HFFc6 (cell line): Measurements from ENCODE around the gene COL23A1. TPM values are rescaled to one million over a fixed set of nuclear protein-coding genes. Genes with fewer than 3 reads are reported as not detected.

Source experiments
- DNase-seq: peaks from one replicate; pipeline ENCODE4 v3.0.0-alpha.2; 2018
- H3K27ac Mint-ChIP-seq: 2 replicates; pipeline ENCODE4 v1.8.0; 2020; ENCODE audit warnings: mild to moderate bottlenecking, mixed read lengths
- H3K27me3 Mint-ChIP-seq: 2 replicates; pipeline ENCODE4 v1.8.0; 2021; ENCODE audit warnings: mild to moderate bottlenecking, moderate library complexity, mixed read lengths; ENCODE audit not compliant: insufficient read depth
- H3K36me3 Mint-ChIP-seq: 2 replicates; pipeline ENCODE4 v1.8.0; 2021; ENCODE audit warnings: low read depth, mixed read lengths
- H3K4me1 Mint-ChIP-seq: 2 replicates; pipeline ENCODE4 v1.8.0; 2020; ENCODE audit warnings: low read depth, mixed read lengths
- H3K4me3 Mint-ChIP-seq: 2 replicates; pipeline ENCODE4 v1.8.0; 2020; ENCODE audit warnings: mild to moderate bottlenecking, moderate library complexity, mixed read lengths
- H3K9me3 Mint-ChIP-seq: 2 replicates; pipeline ENCODE4 v1.8.0; 2020; ENCODE audit warnings: mild to moderate bottlenecking, mixed read lengths
- total RNA-seq, 6 experiments: library from RNA; stranded (reverse); fragmentation: NEBNext Ultra II Directional; extraction: Animal tissue kit (Norgen Biotek cat#: 25700); gene quantifications; 2 replicates in 1 of 6; 3 replicates in 5 of 6; pipeline ENCODE4 v1.2.3, GENCODE V29; 2021
- TF ChIP-seq, protein P1 (sequence below): fragments of 200-600 bp; sonication (generic); IDR thresholded peaks from 2 replicates; pipeline ENCODE4 v1.5.0; 2021; ENCODE audit warnings: antibody characterized with exemption, mild to moderate bottlenecking

COL23A1 gene
- total RNA-seq, 6 experiments from 2014 or later = not detected

DNA sequence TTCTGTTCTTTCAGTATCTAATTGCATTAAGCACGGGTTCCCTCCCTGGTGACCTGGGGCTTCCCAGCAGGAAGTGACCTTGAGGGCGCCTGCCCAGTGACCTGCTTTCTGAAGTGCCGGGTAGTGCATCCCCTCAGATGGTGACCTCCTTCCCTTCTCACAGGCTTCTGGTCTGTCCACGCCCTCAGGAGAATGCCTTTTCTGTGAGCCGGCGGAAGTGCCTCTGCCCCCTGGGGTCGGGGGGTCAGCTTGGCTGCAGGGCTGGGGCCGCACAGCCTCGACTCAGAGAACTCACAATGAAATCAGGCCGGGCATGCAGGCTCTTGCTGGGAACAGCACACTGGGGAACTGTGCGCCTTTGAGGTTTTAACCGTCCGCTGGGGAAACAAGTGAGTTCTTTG, 233.1 kb downstream of the COL23A1 start:
- no peaks in the 10 kb centered on the region for H3K36me3 Mint-ChIP-seq
- peaks cover 46% of the 10 kb centered on the region for H3K9me3 Mint-ChIP-seq
- TF ChIP-seq, protein P1, sequence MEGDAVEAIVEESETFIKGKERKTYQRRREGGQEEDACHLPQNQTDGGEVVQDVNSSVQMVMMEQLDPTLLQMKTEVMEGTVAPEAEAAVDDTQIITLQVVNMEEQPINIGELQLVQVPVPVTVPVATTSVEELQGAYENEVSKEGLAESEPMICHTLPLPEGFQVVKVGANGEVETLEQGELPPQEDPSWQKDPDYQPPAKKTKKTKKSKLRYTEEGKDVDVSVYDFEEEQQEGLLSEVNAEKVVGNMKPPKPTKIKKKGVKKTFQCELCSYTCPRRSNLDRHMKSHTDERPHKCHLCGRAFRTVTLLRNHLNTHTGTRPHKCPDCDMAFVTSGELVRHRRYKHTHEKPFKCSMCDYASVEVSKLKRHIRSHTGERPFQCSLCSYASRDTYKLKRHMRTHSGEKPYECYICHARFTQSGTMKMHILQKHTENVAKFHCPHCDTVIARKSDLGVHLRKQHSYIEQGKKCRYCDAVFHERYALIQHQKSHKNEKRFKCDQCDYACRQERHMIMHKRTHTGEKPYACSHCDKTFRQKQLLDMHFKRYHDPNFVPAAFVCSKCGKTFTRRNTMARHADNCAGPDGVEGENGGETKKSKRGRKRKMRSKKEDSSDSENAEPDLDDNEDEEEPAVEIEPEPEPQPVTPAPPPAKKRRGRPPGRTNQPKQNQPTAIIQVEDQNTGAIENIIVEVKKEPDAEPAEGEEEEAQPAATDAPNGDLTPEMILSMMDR = no peak
- no peaks in the 10 kb centered on the region for H3K4me1 Mint-ChIP-seq
- peaks cover 2% of the 10 kb centered on the region; the same call in 1 of the 2 replicates for H3K27me3 Mint-ChIP-seq
- no peak overlapping the region for H3K4me3 Mint-ChIP-seq
- no peak for DNase-seq
- no peak overlapping the region for H3K27ac Mint-ChIP-seq

DNA sequence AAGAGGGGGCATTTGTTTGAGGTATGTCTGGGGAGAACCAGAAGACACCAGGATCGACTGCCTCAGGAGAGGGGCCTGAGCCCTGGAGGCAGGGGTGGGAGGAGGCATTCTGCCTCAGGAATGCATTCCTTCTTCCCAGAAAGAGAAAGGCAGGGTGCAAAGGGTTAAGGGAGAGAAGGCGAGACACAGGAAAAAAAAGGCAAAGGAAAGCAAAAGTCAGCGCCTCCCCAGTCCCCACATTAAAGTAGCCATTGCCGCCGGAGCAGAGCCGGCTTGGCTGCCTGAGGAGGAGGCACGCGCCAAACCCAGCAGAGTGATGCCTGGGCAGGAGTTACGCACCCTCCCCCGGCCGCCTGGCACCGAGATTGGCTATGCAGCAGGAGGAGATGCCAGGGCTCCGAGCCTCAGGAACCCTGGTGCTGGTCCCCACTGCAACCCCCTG, 233.7 kb downstream of the COL23A1 start:
- Mint-ChIP-seq H3K27me3 (peaks cover 2% of the 10 kb centered on the region; the same call in 1 of the 2 replicates), H3K36me3 (no peaks in the 10 kb centered on the region), H3K27ac (no peak overlapping the region), H3K4me1 (no peaks in the 10 kb centered on the region), H3K9me3 (peaks cover 48% of the 10 kb centered on the region), H3K4me3 (no peak overlapping the region)
- TF ChIP-seq, protein P1 = no peak
- no peak for DNase-seq

DNA sequence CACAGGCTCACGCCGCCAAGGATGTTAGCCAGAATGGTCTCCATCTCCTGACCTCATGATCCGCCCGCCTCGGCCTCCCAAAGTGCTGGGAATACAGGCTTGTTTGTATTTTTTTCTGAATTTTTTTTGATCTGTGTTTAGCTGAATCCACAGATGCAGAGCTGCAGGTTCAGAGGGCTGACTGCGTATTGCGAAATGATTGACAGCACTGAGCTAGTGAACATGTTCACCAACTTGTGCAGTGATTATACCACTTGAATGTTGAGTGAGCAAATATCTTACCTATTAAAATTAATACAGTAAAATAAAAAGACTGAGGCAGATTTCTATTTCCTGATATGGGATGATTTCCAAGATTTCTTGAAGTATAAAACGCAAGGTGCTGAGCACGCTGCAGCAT, 234.5 kb downstream of the COL23A1 start:
- peaks cover 54% of the 10 kb centered on the region for H3K9me3 Mint-ChIP-seq
- H3K4me1 Mint-ChIP-seq = no peaks in the 10 kb centered on the region
- TF ChIP-seq, protein P1 = no peak
- no peak overlapping the region for H3K4me3 Mint-ChIP-seq
- no peak overlapping the region for H3K27ac Mint-ChIP-seq
- no peaks in the 10 kb centered on the region for H3K36me3 Mint-ChIP-seq
- peaks cover 2% of the 10 kb centered on the region for H3K27me3 Mint-ChIP-seq
- no peak for DNase-seq

DNA sequence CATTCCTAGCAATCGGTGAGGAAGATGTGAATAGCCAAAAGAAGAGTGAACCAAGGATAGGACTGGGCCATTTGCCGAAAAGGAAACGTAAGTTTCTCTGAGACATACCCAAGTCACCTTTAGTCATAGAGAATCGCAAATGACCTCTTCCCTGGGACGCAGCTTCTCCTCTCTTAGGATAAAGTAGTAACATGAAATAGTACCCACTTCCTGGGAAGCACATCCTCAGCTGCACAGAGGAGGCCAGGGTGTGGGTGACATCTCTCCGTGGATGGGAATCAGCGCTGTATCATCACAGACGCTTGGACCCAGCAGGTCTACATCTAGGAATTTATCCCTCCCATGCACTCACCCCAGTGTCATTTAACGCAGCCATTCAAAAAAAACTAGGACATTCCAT, 236.7 kb downstream of the COL23A1 start:
- Mint-ChIP-seq H3K27ac (no peak overlapping the region), H3K4me3 (no peak overlapping the region), H3K36me3 (no peaks in the 10 kb centered on the region), H3K27me3 (no peaks in the 10 kb centered on the region; the same call in 1 of the 2 replicates), H3K9me3 (peaks cover 65% of the 10 kb centered on the region), H3K4me1 (no peaks in the 10 kb centered on the region)
- TF ChIP-seq, protein P1 = no peak
- DNase-seq = no peak

DNA sequence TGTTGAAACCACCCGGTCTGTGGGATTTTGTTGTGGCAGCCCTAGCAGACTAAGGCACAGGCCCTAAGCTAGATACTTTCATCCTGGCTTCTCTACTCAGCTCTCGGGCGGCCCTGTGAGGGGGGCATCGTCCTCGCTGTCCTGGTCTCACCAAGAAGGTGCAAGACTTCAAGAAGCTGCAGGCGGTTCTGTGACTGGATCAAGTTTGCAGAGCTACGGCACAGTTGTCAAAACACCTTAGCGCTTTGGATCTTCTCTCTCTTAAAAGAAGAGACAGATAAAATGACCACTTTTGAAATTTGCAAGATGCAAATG, 238.2 kb downstream of the COL23A1 start:
- H3K27ac Mint-ChIP-seq = no peak overlapping the region
- no peak for DNase-seq
- peaks cover 57% of the 10 kb centered on the region for H3K9me3 Mint-ChIP-seq
- no peaks in the 10 kb centered on the region; the same call in 1 of the 2 replicates for H3K27me3 Mint-ChIP-seq
- no peak overlapping the region for H3K4me3 Mint-ChIP-seq
- TF ChIP-seq, protein P1 = no peak
- H3K4me1 Mint-ChIP-seq = no peaks in the 10 kb centered on the region
- no peaks in the 10 kb centered on the region for H3K36me3 Mint-ChIP-seq
